Islet of Langerhans (tissue), 1 donor: ENCODE measurements around the gene CCDC126.
"Not testable (repeated sequence)": the region's sequence is repeated elsewhere in the genome, so short reads cannot be mapped to it uniquely, and the experiment has no call there.

Experiments used
- FAIRE-seq: peaks from one replicate; lab custom pipeline; 2011; peaks lifted over from hg19 to GRCh38; lab: Jason Lieb, UNC

CCDC126 gene, protein sequence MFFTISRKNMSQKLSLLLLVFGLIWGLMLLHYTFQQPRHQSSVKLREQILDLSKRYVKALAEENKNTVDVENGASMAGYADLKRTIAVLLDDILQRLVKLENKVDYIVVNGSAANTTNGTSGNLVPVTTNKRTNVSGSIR

GRCh38 chr7:23597094-23598091 is at the start of gene CCDC126:
Gene CCDC126, plus strand, starts transcription at chr7:23597382. Its CDS starts 13,934 bp downstream, at chr7:23611316.
- FAIRE-seq: no peak

DNA sequence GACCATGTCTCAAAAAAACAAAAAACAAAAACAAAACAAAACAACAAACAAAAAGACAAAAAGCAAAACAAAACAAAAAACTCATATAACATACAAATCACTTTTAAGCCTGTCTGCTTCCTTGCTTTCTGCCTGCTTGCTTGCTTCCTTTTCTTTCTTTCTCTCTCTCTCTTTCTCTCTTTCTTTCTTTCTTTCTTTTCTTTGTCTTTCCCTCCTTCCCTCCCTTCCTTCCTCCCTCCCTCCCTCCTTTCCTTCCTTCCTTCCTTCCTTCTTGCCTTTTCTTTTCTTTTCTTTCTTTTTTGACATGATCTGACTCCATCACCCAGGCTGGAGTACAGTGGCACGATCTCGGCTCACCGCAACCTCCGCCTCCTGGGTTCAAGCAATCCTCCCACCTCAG is 49.5 kb upstream of the CCDC126 start:
- FAIRE-seq: no peak

DNA sequence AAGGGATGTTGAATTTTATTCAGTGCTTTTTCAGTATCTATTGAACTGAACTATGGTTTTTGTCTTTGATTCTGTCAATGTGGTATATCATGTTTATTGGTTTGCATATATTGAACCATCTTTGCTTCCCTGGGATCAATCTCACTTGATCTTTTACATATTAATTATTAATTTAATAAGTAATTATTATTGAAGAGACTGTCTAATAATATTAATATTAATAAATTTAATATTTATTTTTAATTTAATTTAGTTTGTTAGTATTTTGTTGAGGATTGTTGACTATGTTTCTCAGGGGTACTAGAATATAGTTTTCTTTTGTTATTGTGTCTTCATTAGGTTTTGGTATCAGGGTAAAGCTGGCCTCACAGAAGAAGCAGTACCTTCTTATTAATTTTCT is 38.9 kb upstream of the CCDC126 start:
- no peak for FAIRE-seq

DNA sequence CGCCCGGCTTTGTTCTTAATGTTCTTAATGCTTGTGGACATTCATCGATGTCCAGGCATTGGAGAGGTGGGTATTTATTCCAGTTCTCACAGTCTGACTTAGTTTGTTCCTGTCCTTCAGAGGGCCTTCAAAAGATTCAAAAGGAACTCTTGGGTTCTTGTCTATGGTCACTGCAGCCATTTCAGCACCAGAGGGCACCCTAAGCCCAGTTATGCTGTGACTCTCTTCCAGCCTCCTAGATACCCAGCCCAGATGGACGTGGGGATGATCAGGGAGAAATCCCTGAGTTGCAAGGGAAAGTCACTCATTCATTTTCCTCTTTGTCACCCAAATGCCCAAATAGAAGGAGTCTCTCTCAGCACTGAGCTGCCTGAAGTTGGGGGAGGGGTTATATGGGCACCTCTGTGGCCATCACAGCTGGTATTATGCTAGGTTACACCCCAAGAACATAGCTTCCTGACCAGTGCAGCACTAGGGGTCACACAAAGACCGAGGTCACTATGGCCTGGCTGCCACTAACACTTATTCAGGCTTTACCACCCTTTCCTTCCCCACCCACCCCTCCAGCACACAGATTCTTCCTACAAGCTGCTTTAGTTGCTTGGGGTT is 26.5 kb upstream of the CCDC126 start:
- FAIRE-seq: peak; percentile 80

DNA sequence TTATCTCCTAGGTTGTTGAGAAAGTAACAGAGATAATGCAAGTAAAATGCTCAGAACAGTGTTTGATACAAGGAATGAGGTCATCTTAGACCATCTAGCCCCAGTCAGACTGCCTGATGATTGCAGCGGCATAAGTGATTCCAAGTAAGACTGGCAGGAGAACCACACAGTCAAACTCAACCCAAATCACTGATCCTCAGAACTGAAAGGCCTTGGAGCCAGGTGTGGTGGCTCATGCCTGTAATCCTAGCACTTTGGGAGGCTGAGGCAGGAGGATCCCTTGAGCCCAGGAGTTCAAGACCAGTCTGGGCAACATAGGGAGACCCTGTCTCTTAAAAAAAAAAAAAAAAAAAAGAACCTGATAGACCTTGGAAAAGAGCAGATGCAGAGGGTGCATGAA is 15.2 kb upstream of the CCDC126 start:
- FAIRE-seq: not testable (repeated sequence)

GRCh38 chr7:23585304-23585703 is 11.9 kb upstream of the CCDC126 start:
- FAIRE-seq: not testable (repeated sequence)

DNA sequence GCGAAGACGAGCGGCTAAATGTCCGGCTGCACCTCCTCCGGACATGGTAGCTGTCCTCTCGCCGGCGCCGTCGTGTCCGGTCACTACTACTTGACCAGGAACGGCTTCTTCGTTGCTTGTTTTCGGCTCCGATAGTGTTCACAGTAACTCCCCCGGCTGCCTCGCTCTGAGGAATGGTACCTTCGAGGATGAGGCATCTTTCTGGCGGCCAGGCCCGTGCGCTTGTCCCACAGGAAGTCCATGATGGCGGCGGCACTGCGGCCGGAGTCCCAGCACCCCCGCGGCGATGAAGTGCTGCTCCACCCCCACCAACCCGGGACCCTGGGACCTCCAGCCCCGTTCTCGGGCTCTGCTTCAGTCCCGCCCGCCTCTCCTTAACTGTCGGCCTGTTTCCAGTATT is 11.0 kb upstream of the CCDC126 start:
- FAIRE-seq: no peak

- FAIRE-seq: no peak
Measured at GRCh38 chr7:23590529-23590928, 6.7 kb upstream of the CCDC126 start.

- no peak for FAIRE-seq
Measured at GRCh38 chr7:23593706-23594105, 3.5 kb upstream of the CCDC126 start.

GRCh38 chr7:23594879-23595604 is 2.1 kb upstream of the CCDC126 start:
- FAIRE-seq: no peak

DNA sequence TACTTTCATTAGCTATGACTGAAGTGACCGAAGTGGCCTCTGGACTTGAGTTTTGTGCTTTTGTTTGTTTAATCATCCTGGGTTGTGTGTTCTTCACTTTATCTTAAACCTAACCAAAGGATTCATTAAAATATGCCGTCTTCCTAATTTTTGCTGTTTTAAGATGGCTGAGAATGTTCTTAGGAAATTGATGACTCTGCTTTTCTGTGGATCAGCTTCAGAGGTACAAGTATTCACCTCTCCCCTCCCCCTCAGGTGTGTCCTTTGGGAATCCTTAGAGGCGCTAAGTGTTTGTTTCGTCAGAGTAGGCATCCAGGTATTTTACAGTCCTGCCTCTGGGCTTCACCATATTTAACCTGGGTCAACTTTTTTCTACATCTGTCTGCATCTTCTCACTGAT is 1.1 kb downstream of the CCDC126 start:
- peak; percentile 17 for FAIRE-seq

- no peak for FAIRE-seq
Measured at GRCh38 chr7:23600236-23600635, 3.1 kb downstream of the CCDC126 start.

DNA sequence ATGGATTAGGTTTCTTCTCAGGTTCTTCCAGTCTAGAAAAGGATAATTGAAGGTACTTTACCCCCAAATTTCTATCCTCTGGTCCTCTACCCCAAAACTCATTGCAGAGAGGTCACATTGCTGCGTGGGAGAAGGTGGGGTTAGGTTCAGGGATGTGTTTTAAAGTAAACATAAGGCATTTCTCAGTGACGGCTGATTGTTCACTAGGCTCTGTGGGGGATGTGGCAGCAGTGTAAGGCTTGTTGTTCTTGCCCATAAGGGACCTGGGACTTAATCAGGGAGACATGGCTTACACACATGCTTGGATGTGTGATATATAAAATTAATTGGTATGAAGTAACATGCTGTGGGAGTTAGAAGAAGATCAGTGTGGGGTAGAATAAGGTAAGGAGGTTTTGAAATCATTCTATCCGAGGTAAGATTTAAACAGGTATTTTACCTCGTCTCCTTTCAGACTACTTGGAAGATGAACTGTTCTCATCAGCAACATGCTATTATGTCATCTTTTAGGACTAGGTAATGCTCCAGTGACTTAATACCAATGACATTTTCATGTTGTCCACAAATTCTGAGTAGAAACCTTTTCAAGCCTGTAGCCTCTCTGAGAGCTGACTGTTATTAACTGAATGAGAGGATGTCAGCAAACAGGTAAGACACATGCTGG is 6.6 kb downstream of the CCDC126 start:
- FAIRE-seq: no peak

- no peak for FAIRE-seq
Measured at GRCh38 chr7:23604296-23604640, 7.1 kb downstream of the CCDC126 start.

DNA sequence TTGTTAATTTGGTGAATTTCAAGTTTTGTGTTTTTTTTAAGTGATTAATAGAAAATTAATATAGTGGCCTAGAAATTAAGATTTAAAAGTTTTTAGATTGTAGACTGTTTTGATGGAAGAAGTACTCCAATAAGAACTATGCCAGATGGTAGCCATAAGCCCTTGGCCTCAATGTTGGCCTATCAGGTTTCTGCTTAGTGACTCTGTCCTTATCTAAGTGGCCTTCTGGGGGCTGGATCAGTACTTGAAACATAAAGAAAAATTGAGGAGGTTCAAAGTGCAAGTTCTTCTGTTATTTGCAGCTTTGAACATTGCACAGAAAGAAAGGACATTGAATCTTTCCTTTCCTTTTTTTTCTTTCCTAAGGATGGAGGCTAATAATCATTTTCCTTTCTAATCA is 9.9 kb downstream of the CCDC126 start:
- FAIRE-seq: no peak

- no peak for FAIRE-seq
Measured at GRCh38 chr7:23607866-23608265, 10.7 kb downstream of the CCDC126 start.

DNA sequence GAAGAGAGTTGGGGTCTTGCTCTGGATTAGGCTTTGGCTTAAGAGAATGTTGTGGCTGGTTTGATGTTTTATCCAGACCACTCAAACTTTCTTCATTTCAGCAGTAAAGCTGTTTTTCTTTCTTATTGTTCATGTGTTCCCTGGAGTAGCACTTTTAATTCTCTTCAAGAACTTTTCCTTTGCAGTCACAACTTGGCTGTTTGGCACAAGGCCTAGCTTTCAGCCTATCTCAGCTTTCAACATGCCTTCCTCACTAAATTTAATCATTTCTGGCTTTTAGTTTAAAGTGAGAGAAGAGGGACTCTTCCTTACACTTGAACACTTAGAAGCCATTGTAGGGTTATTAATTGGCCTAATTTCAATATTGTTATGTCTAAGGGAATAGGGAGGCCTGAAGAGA is 18.1 kb downstream of the CCDC126 start:
- no peak for FAIRE-seq

DNA sequence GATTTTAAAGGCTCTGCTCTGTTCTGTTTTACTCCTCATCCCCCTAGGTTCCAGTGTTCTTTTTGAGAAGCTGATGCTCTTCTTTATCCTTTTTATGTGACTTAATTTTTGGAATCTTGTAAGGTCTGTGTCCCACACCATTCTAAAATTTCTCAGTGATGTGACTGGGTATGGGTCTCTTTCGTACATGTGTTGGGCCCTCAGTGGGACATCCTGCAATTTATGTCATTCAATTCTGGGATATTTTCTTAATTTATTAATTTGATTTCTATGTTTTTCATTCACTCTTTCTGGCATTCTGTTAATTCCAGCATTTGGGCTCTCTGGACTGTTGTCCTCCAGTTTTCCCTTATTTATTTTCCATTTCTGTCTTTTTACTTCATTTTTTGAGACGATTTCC is 19.4 kb downstream of the CCDC126 start:
- no peak for FAIRE-seq

- no peak for FAIRE-seq
Measured at GRCh38 chr7:23617482-23617881, 20.3 kb downstream of the CCDC126 start.

- no peak for FAIRE-seq
Measured at GRCh38 chr7:23618241-23618640, 21.1 kb downstream of the CCDC126 start.

GRCh38 chr7:23619141-23619540 is 22.0 kb downstream of the CCDC126 start:
- FAIRE-seq: no peak

- no peak for FAIRE-seq
Measured at GRCh38 chr7:23622506-23622925, 25.3 kb downstream of the CCDC126 start.
